B cell (primary cell): ENCODE data around the gene TLL2. TPM values are rescaled to one million over a fixed set of nuclear protein-coding genes. Genes with fewer than 3 reads are reported as not detected.

Experiments used
- ATAC-seq: fragments of 200-7000 bp; cut with Tn5 transposase; one replicate; pipeline ENCODE4 v1.10.0; 2021; ENCODE audit warnings: low read depth, mild to moderate bottlenecking, moderate number of reproducible peaks, moderate library complexity
- CTCF ChIA-PET: fragments of 350-600 bp; sonication (Branson Sonifier 250); formaldehyde crosslinking; loops from one replicate; lab custom pipeline; 2021; ENCODE audit warnings: antibody characterized with exemption, inconsistent platforms; lab: Charles Lee
- POLR2A ChIA-PET: fragments of 350-600 bp; sonication (Branson Sonifier 250); formaldehyde crosslinking; loops from one replicate; lab custom pipeline; 2021; ENCODE audit warnings: antibody characterized with exemption; lab: Charles Lee
- DNase-seq: peaks from one replicate; pipeline ENCODE4 v3.0.0; 2013
- H2AFZ ChIP-seq: 2 replicates; pipeline ENCODE4 v1.6.1; 2012; ENCODE audit warnings: mild to moderate bottlenecking, low read depth, low read length; ENCODE audit not compliant: insufficient read depth, poor library complexity, severe bottlenecking
- H3K27ac ChIP-seq, 2 donors: 1 replicate in 1 of 2; 2 replicates in 1 of 2; pipeline ENCODE4 v1.5.1; 2012 to 2013; ENCODE audit warnings: low read length in 2 of 2, mild to moderate bottlenecking in 2 of 2, moderate library complexity in 1 of 2
- H3K27me3 ChIP-seq, 4 experiments: fragments of 200-600 bp in 1 of 4; sonication (generic) in 1 of 4; replicated peaks in 1 of 4; 1 replicate in 2 of 4; 2 replicates in 2 of 4; pipeline versions ENCODE4 v1.6.1 to v1.7.0; 2013 to 2016; ENCODE audit warnings: low read length in 3 of 4, mild to moderate bottlenecking in 2 of 4, mixed read lengths in 1 of 4, moderate library complexity in 1 of 4; ENCODE audit not compliant: insufficient read depth in 4 of 4, control insufficient read depth in 3 of 4; ENCODE audit errors: control extremely low read depth in 1 of 4
- H3K36me3 ChIP-seq, 2 experiments: replicated peaks in 1 of 2; 1 replicate in 1 of 2; 2 replicates in 1 of 2; pipeline versions ENCODE4 v1.6.1 to v1.7.1; 2013; ENCODE audit warnings: low read length in 1 of 2; ENCODE audit not compliant: insufficient read depth in 2 of 2, control insufficient read depth in 1 of 2; ENCODE audit errors: control extremely low read depth in 1 of 2, extremely low read depth in 1 of 2
- H3K4me1 ChIP-seq, 2 donors: fragments of 200-600 bp in 1 of 2; sonication (generic) in 1 of 2; 1 replicate in 1 of 2; 2 replicates in 1 of 2; pipeline versions ENCODE4 v1.5.1 to v1.6.1; 2013 to 2017; ENCODE audit warnings: low read length in 2 of 2; ENCODE audit not compliant: control insufficient read depth in 2 of 2, insufficient read depth in 2 of 2
- H3K4me2 ChIP-seq: replicated peaks from 2 replicates; pipeline ENCODE3; 2012; ENCODE audit warnings: mild to moderate bottlenecking, low read depth, low read length; ENCODE audit not compliant: poor library complexity, severe bottlenecking
- H3K4me3 ChIP-seq, 5 experiments: fragments of 200-600 bp in 1 of 5; sonication (generic) in 1 of 5; 1 replicate in 3 of 5; 2 replicates in 2 of 5; pipeline versions ENCODE4 v1.5.1 to v1.7.0; 2011 to 2016; ENCODE audit warnings: low read length in 4 of 5, mild to moderate bottlenecking in 4 of 5, low read depth in 2 of 5, control low read depth in 1 of 5, moderate library complexity in 1 of 5; ENCODE audit not compliant: insufficient read depth in 1 of 5; ENCODE audit errors: control extremely low read depth in 1 of 5, extremely low read depth in 1 of 5
- H3K79me2 ChIP-seq: fragments of 200-600 bp; sonication (generic); one replicate; pipeline ENCODE4 v1.6.0; 2016; ENCODE audit warnings: low read length; ENCODE audit not compliant: control insufficient read depth, insufficient read depth
- H3K9ac ChIP-seq: fragments of 200-600 bp; sonication (generic); 2 replicates; pipeline ENCODE4 v1.6.1; 2017; ENCODE audit warnings: mild to moderate bottlenecking, low read length, moderate library complexity
- H3K9me3 ChIP-seq, 3 donors: one replicate each; pipeline versions ENCODE4 v1.6.1 to v1.7.1; 2013; ENCODE audit warnings: low read length in 2 of 3; ENCODE audit not compliant: control insufficient read depth in 2 of 3, insufficient read depth in 1 of 3; ENCODE audit errors: control extremely low read depth in 1 of 3
- H4K20me1 ChIP-seq: 2 replicates; pipeline ENCODE4 v1.6.0; 2012; ENCODE audit warnings: mild to moderate bottlenecking, low read length; ENCODE audit not compliant: insufficient read depth, control insufficient read depth, poor library complexity, severe bottlenecking
- H3K27ac Mint-ChIP-seq: one replicate; pipeline ENCODE4 v1.8.0; 2021; ENCODE audit warnings: mixed read lengths
- H3K27me3 Mint-ChIP-seq: one replicate; pipeline ENCODE4 v1.8.0; 2021; ENCODE audit warnings: mixed read lengths
- H3K4me1 Mint-ChIP-seq: one replicate; pipeline ENCODE4 v1.8.0; 2021; ENCODE audit warnings: mixed read lengths
- H3K4me3 Mint-ChIP-seq: one replicate; pipeline ENCODE4 v1.8.0; 2021; ENCODE audit warnings: mixed read lengths
- H3K9me3 Mint-ChIP-seq: one replicate; pipeline ENCODE4 v1.8.0; 2022; ENCODE audit warnings: mixed read lengths; ENCODE audit not compliant: insufficient read depth
- EZH2 ChIP-seq: IDR thresholded peaks from 2 replicates; pipeline ENCODE4 v1.6.1; 2012; ENCODE audit warnings: borderline replicate concordance, low read depth, mild to moderate bottlenecking, moderate library complexity, low read length; ENCODE audit not compliant: insufficient read depth, poor library complexity, severe bottlenecking
- WGBS: methylation state at CpG from one replicate; pipeline ENCODE4 v1.1.5; 2013; ENCODE audit warnings: missing lambda C conversion rate; ENCODE audit not compliant: insufficient coverage; 5-methylcytosine and 5-hydroxymethylcytosine counted together
- intact Hi-C: fragments of 100-400 bp; cut with micrococcal nuclease; formaldehyde crosslinking; loops from one replicate; pipeline ENCODE4 v1.10.0; 2022
- polyA plus RNA-seq: library from polyadenylated mRNA; depleted of rRNA; stranded (reverse); fragments of >200 nt; gene quantifications from 2 replicates; pipeline ENCODE4 v1.2.3, GENCODE V29; 2012
- total RNA-seq, 2 donors: library from RNA; stranded (reverse); fragments of 120-200 nt in 1 of 2; gene quantifications; 1 replicate in 1 of 2; 2 replicates in 1 of 2; pipeline versions ENCODE4 v1.2.3 to v1.2.4, GENCODE V29; 2013 to 2022
- TF ChIP-seq, protein P1 (sequence below): fragments of 200-600 bp; IDR thresholded peaks from one replicate; pipeline ENCODE4 v1.8.0; 2022; ENCODE audit warnings: antibody characterized with exemption, mild to moderate bottlenecking

The TLL2 gene
- total and polyA plus RNA-seq, 2 donors (not counting 1 experiment from before 2014, with no cell fraction given): 0.13 to 0.47 TPM

DNA sequence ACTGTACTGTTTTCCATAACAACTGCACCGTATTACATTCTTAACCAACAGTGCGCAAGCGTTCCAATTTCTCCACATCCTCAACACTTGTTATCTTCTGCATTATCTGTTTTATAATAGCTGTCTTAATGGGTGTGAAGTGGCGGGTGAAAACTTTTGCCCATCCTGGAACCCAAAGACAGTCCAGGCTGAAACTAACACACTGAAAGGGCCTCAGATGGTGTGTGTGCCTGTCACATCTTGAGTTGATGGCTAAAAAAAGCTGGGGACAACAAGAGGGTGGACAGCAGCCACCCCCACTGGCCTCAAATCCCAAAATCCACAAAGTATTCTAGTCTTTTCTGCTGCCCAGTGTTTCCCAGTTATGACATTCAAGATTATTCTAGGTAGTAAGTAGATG lies 174.3 kb downstream of the TLL2 start:
- no peak for ATAC-seq
- peaks cover 4 to 9% of the 10 kb centered on the region in 2 donors for H3K4me1 ChIP-seq
- Mint-ChIP-seq H3K4me1 (peaks cover 9% of the 10 kb centered on the region), H3K4me3 (no peak overlapping the region), H3K9me3 (no peaks in the 10 kb centered on the region), H3K27ac (no peak overlapping the region), H3K27me3 (peaks cover 11% of the 10 kb centered on the region)
- H3K27me3 ChIP-seq: no peaks in the 10 kb centered on the region
- H3K9me3 ChIP-seq: no peaks in the 10 kb centered on the region
- ChIA-PET POLR2A (interaction anchor here (0.6 to 0.7 kb wide), 2 partner anchors 46 to 110 kb away, joined by 3 to 4 read pairs; no protein-coding TSS in a partner anchor), CTCF (interaction anchor here (0.6 to 9.3 kb wide), 10 partner anchors 8 to 1081 kb away, joined by 3 to 107 read pairs (median 3); no protein-coding TSS in a partner anchor)
- no CpG with 5 or more reads among the region's 4 CpGs for WGBS
- TF ChIP-seq, protein P1, sequence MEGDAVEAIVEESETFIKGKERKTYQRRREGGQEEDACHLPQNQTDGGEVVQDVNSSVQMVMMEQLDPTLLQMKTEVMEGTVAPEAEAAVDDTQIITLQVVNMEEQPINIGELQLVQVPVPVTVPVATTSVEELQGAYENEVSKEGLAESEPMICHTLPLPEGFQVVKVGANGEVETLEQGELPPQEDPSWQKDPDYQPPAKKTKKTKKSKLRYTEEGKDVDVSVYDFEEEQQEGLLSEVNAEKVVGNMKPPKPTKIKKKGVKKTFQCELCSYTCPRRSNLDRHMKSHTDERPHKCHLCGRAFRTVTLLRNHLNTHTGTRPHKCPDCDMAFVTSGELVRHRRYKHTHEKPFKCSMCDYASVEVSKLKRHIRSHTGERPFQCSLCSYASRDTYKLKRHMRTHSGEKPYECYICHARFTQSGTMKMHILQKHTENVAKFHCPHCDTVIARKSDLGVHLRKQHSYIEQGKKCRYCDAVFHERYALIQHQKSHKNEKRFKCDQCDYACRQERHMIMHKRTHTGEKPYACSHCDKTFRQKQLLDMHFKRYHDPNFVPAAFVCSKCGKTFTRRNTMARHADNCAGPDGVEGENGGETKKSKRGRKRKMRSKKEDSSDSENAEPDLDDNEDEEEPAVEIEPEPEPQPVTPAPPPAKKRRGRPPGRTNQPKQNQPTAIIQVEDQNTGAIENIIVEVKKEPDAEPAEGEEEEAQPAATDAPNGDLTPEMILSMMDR: no peak
- TF ChIP-seq EZH2: no peak
- H3K4me2 ChIP-seq: no peak overlapping the region
- H3K27ac ChIP-seq: no peak overlapping the region
- intact Hi-C loops: no loop called here
- no peaks in the 10 kb centered on the region for H3K79me2 ChIP-seq
- DNase-seq: no peak
- H4K20me1 ChIP-seq: no peaks in the 10 kb centered on the region
- H3K4me3 ChIP-seq: no peak overlapping the region
- no peak overlapping the region for H2AFZ ChIP-seq
- no peak overlapping the region for H3K9ac ChIP-seq
- H3K36me3 ChIP-seq: no peaks in the 10 kb centered on the region

DNA sequence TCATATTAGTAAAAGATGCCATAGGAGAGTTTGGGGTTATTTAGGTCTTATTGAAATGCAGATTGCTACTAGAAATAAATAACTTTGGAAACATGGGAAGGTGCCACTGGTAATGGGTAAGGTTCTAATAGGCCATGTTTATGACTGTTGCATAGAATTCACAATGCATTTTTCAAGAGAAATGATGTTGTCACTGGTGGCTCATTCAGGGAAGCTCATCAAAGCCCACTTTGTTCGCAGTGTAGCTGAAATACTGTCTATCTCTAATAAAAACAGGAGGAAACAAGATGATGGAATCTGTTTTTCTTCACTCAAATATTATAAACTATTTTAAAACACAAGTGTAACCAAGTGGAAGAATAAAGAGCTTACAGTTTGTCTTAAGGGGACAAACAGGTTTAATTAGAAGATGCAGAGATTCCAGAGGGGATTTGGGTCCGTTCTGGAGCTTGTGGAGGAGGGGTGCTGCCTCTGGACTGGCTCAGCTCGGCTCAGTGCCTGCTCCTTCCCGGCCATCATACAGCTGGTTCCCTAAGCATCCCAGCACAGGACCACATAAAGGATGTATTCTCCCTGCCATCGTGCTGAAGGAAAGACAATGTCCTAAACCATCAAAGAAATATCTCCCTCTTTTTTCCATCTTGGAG lies 175.3 kb downstream of the TLL2 start:
- intact Hi-C loops: no loop called here
- Histone ChIP-seq H3K36me3 (no peaks in the 10 kb centered on the region), H3K9ac (no peak overlapping the region), H3K4me1 (peaks cover 0 to under 1% of the 10 kb centered on the region in 2 donors), H3K4me3 (no peak overlapping the region), H3K79me2 (no peaks in the 10 kb centered on the region), H2AFZ (no peak overlapping the region), H3K4me2 (no peak overlapping the region), H3K27me3 (no peaks in the 10 kb centered on the region), H3K27ac (no peak overlapping the region), H4K20me1 (no peaks in the 10 kb centered on the region), H3K9me3 (no peaks in the 10 kb centered on the region)
- no peak for TF ChIP-seq EZH2
- TF ChIP-seq, protein P1: no peak
- DNase-seq (no peak), ATAC-seq (no peak)
- 100% methylated on average over 1 of the region's 5 CpGs for WGBS
- ChIA-PET POLR2A (interaction anchor here (0.5 kb wide), 1 partner anchor 79 kb away, joined by 6 read pairs; no protein-coding TSS in a partner anchor), CTCF (interaction anchor here (0.8 to 9.3 kb wide), 11 partner anchors 10 to 335 kb away, joined by 3 to 107 read pairs (median 4); no protein-coding TSS in a partner anchor)
- H3K4me3 Mint-ChIP-seq: no peak overlapping the region
- H3K9me3 Mint-ChIP-seq: no peaks in the 10 kb centered on the region
- H3K4me1 Mint-ChIP-seq: no peaks in the 10 kb centered on the region
- H3K27ac Mint-ChIP-seq: no peak overlapping the region
- H3K27me3 Mint-ChIP-seq: peaks cover 15% of the 10 kb centered on the region
